ENCODE measurements around the gene HIF1A. TPM values are rescaled to one million over a fixed set of nuclear protein-coding genes. Genes with fewer than 3 reads are reported as not detected.
A peak's percentile ranks its signal among the peaks of the same experiment; 100 is the strongest.
"Not testable (repeated sequence)": the region's sequence is repeated elsewhere in the genome, so short reads cannot be mapped to it uniquely, and the experiment has no call there.

The HIF1A gene
- total RNA-seq, 2 experiments from 2014 or later = 157 to 158 TPM

DNA sequence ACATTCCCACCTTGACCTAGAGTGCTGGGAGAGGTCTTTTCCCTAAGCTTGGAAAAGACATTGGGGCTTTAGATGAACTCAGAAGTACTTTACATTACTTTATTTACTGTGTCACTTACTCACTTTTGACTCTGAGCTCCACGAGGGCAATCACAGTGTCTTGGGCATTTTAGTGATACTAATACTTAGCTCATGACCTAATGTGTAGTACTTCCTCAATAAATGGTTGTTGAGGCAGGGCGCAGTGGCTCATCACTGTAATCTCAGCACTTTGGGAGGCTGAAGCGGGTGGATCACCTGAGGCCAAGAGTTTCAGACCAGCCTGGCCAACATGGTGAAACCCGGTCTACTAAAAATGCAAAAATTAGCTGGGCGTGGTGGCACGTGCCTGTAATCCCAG lies 47.1 kb downstream of the HIF1A start:
- Mint-ChIP-seq H3K27me3 (no peaks in the 10 kb centered on the region), H3K4me1 (peaks cover 9% of the 10 kb centered on the region), H3K4me3 (no peak overlapping the region), H3K9me3 (no peaks in the 10 kb centered on the region), H3K27ac (peak overlapping the region; percentile 45), H3K36me3 (peaks cover 40% of the 10 kb centered on the region)
- no peak for DNase-seq

- Mint-ChIP-seq H3K4me3 (no peak overlapping the region), H3K27ac (no peak overlapping the region), H3K36me3 (peaks cover 42% of the 10 kb centered on the region)
These were observed 48.9 kb downstream of the HIF1A start for GRCh38 chr14:61744238-61744637.

DNA sequence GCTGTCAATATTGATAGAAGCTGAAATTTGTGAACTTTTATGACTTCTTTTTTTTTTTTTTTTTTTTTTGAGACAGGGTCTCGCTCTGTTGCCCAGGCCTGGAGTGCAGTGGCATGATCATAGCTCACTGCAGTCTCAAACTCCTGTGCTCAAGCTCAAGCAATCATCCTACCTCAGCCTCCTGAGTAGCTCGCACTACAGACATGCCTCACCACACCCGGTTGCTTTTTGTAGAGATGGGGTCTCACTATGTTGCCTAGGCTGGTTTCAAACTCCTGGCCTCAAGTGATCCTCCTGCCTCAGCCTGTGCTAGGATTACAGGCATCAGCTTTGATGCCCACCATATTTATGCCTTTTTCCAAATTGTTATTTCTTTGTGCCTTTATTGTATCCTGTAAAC lies 51.0 kb downstream of the HIF1A start:
- not testable (repeated sequence) for H3K9me3 Mint-ChIP-seq, H3K27ac Mint-ChIP-seq, H3K4me3 Mint-ChIP-seq, DNase-seq, H3K27me3 Mint-ChIP-seq
- Mint-ChIP-seq H3K4me1 (peaks cover 22% of the 10 kb centered on the region), H3K36me3 (peaks cover 47% of the 10 kb centered on the region)

More at GRCh38 chr14:61744238-61744637, 48.9 kb downstream of the HIF1A start:
- no peak for DNase-seq
- Mint-ChIP-seq H3K9me3 (no peaks in the 10 kb centered on the region), H3K27me3 (no peaks in the 10 kb centered on the region), H3K4me1 (peaks cover 16% of the 10 kb centered on the region)

- H3K27ac Mint-ChIP-seq = peak overlapping the region; percentile 42
- no peak for DNase-seq
- H3K9me3 Mint-ChIP-seq = no peaks in the 10 kb centered on the region
- H3K4me1 Mint-ChIP-seq = peaks cover 24% of the 10 kb centered on the region
- H3K36me3 Mint-ChIP-seq = peaks cover 49% of the 10 kb centered on the region
- H3K27me3 Mint-ChIP-seq = no peaks in the 10 kb centered on the region
- H3K4me3 Mint-ChIP-seq = no peak overlapping the region
These were observed 51.6 kb downstream of the HIF1A start for GRCh38 chr14:61746881-61747280.

DNA sequence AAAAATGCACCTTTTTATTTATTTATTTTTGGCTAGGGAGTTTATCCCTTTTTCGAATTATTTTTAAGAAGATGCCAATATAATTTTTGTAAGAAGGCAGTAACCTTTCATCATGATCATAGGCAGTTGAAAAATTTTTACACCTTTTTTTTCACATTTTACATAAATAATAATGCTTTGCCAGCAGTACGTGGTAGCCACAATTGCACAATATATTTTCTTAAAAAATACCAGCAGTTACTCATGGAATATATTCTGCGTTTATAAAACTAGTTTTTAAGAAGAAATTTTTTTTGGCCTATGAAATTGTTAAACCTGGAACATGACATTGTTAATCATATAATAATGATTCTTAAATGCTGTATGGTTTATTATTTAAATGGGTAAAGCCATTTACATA lies 52.0 kb downstream of the HIF1A start:
- Mint-ChIP-seq H3K36me3 (peaks cover 51% of the 10 kb centered on the region), H3K9me3 (no peaks in the 10 kb centered on the region), H3K4me1 (peaks cover 26% of the 10 kb centered on the region), H3K27ac (peak overlapping the region; percentile 42), H3K4me3 (no peak overlapping the region), H3K27me3 (no peaks in the 10 kb centered on the region)
- no peak for DNase-seq

- Mint-ChIP-seq H3K27me3 (no peaks in the 10 kb centered on the region), H3K36me3 (peaks cover 51% of the 10 kb centered on the region), H3K4me3 (peak overlapping the region; percentile 91), H3K27ac (no peak overlapping the region), H3K9me3 (no peaks in the 10 kb centered on the region), H3K4me1 (peaks cover 28% of the 10 kb centered on the region)
- no peak for DNase-seq
These were observed 54.0 kb downstream of the HIF1A start for GRCh38 chr14:61749264-61749663.

GRCh38 chr14:61749867-61750266 lies 54.6 kb downstream of the HIF1A start:
- Mint-ChIP-seq H3K36me3 (peaks cover 51% of the 10 kb centered on the region), H3K9me3 (no peaks in the 10 kb centered on the region), H3K4me1 (peaks cover 28% of the 10 kb centered on the region), H3K27ac (no peak overlapping the region), H3K27me3 (no peaks in the 10 kb centered on the region), H3K4me3 (peak overlapping the region; percentile 91)
- DNase-seq = no peak

GRCh38 chr14:61750708-61751474 lies 55.6 kb downstream of the HIF1A start:
- Mint-ChIP-seq H3K9me3 (no peaks in the 10 kb centered on the region), H3K36me3 (peaks cover 41% of the 10 kb centered on the region), H3K4me3 (peak overlapping the region; percentile 91), H3K27me3 (no peaks in the 10 kb centered on the region), H3K4me1 (peaks cover 26% of the 10 kb centered on the region), H3K27ac (peak overlapping the region; percentile 91)
- DNase-seq = peak; percentile 88

- Mint-ChIP-seq H3K4me1 (peaks cover 24% of the 10 kb centered on the region), H3K27me3 (no peaks in the 10 kb centered on the region), H3K4me3 (peak overlapping the region; percentile 69), H3K9me3 (no peaks in the 10 kb centered on the region), H3K36me3 (peaks cover 36% of the 10 kb centered on the region), H3K27ac (peak overlapping the region; percentile 61)
- DNase-seq = no peak
These were observed 56.2 kb downstream of the HIF1A start for GRCh38 chr14:61751475-61751989.

DNA sequence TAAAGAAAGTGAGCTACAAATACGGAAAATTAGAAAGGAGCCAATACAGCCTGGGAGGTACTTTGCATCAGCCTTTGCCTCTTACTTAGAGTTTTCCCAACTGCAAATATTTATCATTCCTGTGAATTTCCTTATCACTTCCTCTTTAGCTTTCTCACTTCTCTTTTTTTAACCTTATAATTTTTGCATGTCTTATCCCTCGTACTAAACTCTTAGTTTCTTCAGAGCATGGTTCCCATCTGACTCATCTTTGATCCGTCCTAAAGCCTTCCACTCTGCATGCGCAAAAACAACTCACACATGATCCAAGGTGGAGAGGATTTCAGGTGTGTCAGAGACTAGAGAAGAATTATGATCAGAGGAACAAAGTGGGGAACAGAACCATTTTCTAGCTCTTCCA lies 57.3 kb downstream of the HIF1A start:
- Mint-ChIP-seq H3K4me3 (no peak overlapping the region), H3K27me3 (no peaks in the 10 kb centered on the region), H3K9me3 (no peaks in the 10 kb centered on the region), H3K36me3 (peaks cover 30% of the 10 kb centered on the region), H3K4me1 (peaks cover 20% of the 10 kb centered on the region), H3K27ac (no peak overlapping the region)
- no peak for DNase-seq

DNA sequence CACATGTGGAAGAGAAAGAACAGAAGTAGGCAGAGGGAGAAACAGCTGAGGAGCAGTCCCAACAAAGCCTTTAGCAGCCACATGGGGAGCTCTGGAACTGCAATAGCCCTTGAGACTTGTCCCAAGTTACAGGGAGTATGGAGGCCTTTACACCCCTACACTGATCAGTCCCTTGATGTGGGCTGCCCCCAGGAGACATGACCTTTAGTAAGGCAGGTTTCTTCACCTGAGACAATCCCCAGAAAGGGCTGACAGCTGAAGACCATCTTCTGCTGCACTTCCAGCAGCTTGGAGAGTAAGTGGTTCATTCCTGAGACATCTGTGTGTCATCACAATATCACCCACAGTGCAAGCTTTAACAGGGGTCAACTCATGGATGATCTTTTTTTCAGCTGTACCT lies 58.3 kb downstream of the HIF1A start:
- H3K4me3 Mint-ChIP-seq = no peak overlapping the region
- H3K27ac Mint-ChIP-seq = no peak overlapping the region
- H3K36me3 Mint-ChIP-seq = peaks cover 26% of the 10 kb centered on the region
- DNase-seq = no peak
- no peaks in the 10 kb centered on the region for H3K9me3 Mint-ChIP-seq
- H3K4me1 Mint-ChIP-seq = peaks cover 16% of the 10 kb centered on the region
- H3K27me3 Mint-ChIP-seq = no peaks in the 10 kb centered on the region

GRCh38 chr14:61754627-61755381 lies 59.5 kb downstream of the HIF1A start:
- peaks cover 13% of the 10 kb centered on the region for H3K4me1 Mint-ChIP-seq
- no peak overlapping the region for H3K27ac Mint-ChIP-seq
- peaks cover 21% of the 10 kb centered on the region for H3K36me3 Mint-ChIP-seq
- no peaks in the 10 kb centered on the region for H3K9me3 Mint-ChIP-seq
- DNase-seq = no peak
- no peaks in the 10 kb centered on the region for H3K27me3 Mint-ChIP-seq
- no peak overlapping the region for H3K4me3 Mint-ChIP-seq

DNA sequence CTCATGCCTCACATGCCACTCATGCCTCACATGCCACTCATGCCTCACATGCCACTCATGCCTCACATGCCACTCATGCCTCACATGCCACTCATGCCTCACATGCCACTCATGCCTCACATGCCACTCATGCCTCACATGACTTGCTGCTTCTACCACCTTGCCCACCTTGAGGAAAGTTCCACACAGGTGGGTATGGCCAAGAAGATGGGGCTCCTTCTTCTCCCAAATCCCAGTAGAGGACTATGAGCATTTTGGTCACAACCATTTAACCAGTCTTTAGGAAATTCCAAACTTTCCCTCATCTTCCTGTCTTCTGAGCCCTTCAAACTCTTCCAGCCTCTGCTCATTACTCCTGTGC lies 60.0 kb downstream of the HIF1A start:
- H3K27ac Mint-ChIP-seq, H3K4me1 Mint-ChIP-seq, H3K9me3 Mint-ChIP-seq, H3K27me3 Mint-ChIP-seq, DNase-seq, H3K4me3 Mint-ChIP-seq: not testable (repeated sequence)
- H3K36me3 Mint-ChIP-seq = peaks cover 15% of the 10 kb centered on the region

DNA sequence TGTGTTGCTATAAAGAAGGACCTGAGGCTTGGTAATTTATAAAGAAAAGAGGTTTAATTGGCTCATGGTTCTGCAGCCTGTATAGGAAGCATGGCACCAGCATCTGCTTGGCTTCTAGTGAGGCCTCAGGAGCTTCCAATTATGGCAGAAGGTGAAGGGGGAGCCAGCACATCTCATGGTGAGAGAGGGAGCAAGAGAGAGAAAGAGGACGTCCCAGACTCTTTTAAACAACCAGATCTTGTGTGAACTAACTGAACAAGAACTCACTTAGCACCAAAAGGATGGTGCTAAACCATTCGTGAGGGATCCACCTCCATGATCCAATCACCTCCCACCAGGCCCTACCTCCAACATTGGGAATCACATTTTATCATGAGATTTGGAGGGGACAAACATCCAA lies 60.8 kb downstream of the HIF1A start:
- Mint-ChIP-seq H3K36me3 (peaks cover 12% of the 10 kb centered on the region), H3K27ac (no peak overlapping the region), H3K4me3 (no peak overlapping the region)

DNA sequence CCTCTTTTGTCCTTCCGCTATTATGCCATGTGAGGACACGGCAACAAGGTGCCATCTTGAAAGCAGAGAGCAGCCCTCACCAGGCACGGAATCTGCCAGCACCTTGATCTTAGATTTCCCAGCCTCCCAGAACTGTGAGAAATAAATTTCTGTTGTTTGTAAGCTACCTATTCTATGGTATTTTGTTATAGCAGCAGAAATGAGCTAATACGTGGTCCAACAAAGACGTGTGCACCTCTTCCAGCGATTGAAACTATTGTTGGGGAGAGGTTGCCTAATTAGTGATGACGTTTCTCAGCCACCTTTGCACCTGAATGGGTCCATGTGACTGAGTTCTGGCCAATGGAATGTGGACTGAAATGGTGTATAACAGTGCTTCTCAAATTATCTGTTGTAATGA lies 64.6 kb downstream of the HIF1A start:
- Mint-ChIP-seq H3K9me3 (no peaks in the 10 kb centered on the region), H3K36me3 (peaks cover 9% of the 10 kb centered on the region), H3K4me3 (no peak overlapping the region), H3K27ac (no peak overlapping the region), H3K4me1 (peaks cover 20% of the 10 kb centered on the region), H3K27me3 (no peaks in the 10 kb centered on the region)
- DNase-seq = no peak

More for the DNA sequence above, 60.8 kb downstream of the HIF1A start:
- DNase-seq = no peak
- no peaks in the 10 kb centered on the region for H3K9me3 Mint-ChIP-seq
- no peaks in the 10 kb centered on the region for H3K27me3 Mint-ChIP-seq
- H3K4me1 Mint-ChIP-seq = peaks cover 6% of the 10 kb centered on the region

All from activated naive CD8-positive, alpha-beta T cell treated with anti-CD3 and anti-CD28 coated beads for 36 hours (primary cell).